Measurements from ENCODE around the gene MTHFD1.
"Not testable (repeated sequence)": the region's sequence is repeated elsewhere in the genome, so short reads cannot be mapped to it uniquely, and the experiment has no call there.

MTHFD1 gene

GRCh38 chr14:64387782-64388532 lies at the start of gene MTHFD1:
Gene MTHFD1 (plus strand): TSS chr14:64388353. CDS start chr14:64388428, 75 bp downstream.
- Histone ChIP-seq H3K27me3 (replicated peaks; ENCODE audit: control insufficient read depth, insufficient read depth, low read length) (no peaks in the 10 kb centered on the region), H3K36me3 (ENCODE audit: control insufficient read depth, insufficient read depth, low read length, severe bottlenecking) (peaks cover 10% of the 10 kb centered on the region), H3K9me3 (ENCODE audit: control insufficient read depth, low read length) (no peaks in the 10 kb centered on the region), H3K4me1 (ENCODE audit: control insufficient read depth, insufficient read depth, low read length) (peaks cover 37% of the 10 kb centered on the region), H3K9ac (ENCODE audit: low read length) (peak within 1 kb of the TSS; percentile 90), H3K4me3 (ENCODE audit: low read length) (peak within 1 kb of the TSS; percentile 91)
- DNase-seq (ENCODE audit: low read depth), result peak; percentile 100

- DNase-seq (ENCODE audit: low read depth), result peak; percentile 97
- Histone ChIP-seq H3K9ac (ENCODE audit: low read length) (peak overlapping the region; percentile 84), H3K27me3 (replicated peaks; ENCODE audit: control insufficient read depth, insufficient read depth, low read length) (no peaks in the 10 kb centered on the region), H3K4me3 (ENCODE audit: low read length) (peak overlapping the region; percentile 91), H3K9me3 (ENCODE audit: control insufficient read depth, low read length) (peaks cover 12% of the 10 kb centered on the region), H3K36me3 (ENCODE audit: control insufficient read depth, insufficient read depth, low read length, severe bottlenecking) (no peaks in the 10 kb centered on the region), H3K4me1 (ENCODE audit: control insufficient read depth, insufficient read depth, low read length) (peaks cover 3% of the 10 kb centered on the region)
Observed at GRCh38 chr14:64338616-64339316, 49.4 kb upstream of the MTHFD1 start.

GRCh38 chr14:64340560-64341196 lies 47.5 kb upstream of the MTHFD1 start:
- DNase-seq (ENCODE audit: low read depth), result no peak
- peaks cover 12% of the 10 kb centered on the region for H3K9me3 ChIP-seq (ENCODE audit: control insufficient read depth, low read length)
- no peaks in the 10 kb centered on the region for H3K36me3 ChIP-seq (ENCODE audit: control insufficient read depth, insufficient read depth, low read length, severe bottlenecking)

GRCh38 chr14:64347748-64348147 lies 40.4 kb upstream of the MTHFD1 start:
- no peak for DNase-seq (ENCODE audit: low read depth)
- Histone ChIP-seq H3K9ac (ENCODE audit: low read length) (no peak overlapping the region), H3K36me3 (ENCODE audit: control insufficient read depth, insufficient read depth, low read length, severe bottlenecking) (no peaks in the 10 kb centered on the region), H3K27me3 (replicated peaks; ENCODE audit: control insufficient read depth, insufficient read depth, low read length) (no peaks in the 10 kb centered on the region), H3K9me3 (ENCODE audit: control insufficient read depth, low read length) (no peaks in the 10 kb centered on the region), H3K4me3 (ENCODE audit: low read length) (no peak overlapping the region), H3K4me1 (ENCODE audit: control insufficient read depth, insufficient read depth, low read length) (no peaks in the 10 kb centered on the region)

More at GRCh38 chr14:64340560-64341196, 47.5 kb upstream of the MTHFD1 start:
- H3K27me3 ChIP-seq (replicated peaks; ENCODE audit: control insufficient read depth, insufficient read depth, low read length), result no peaks in the 10 kb centered on the region
- no peak overlapping the region for H3K9ac ChIP-seq (ENCODE audit: low read length)
- H3K4me1 ChIP-seq (ENCODE audit: control insufficient read depth, insufficient read depth, low read length), result peaks cover 3% of the 10 kb centered on the region
- no peak overlapping the region for H3K4me3 ChIP-seq (ENCODE audit: low read length)

GRCh38 chr14:64349741-64350490 lies 38.2 kb upstream of the MTHFD1 start:
- Histone ChIP-seq H3K4me1 (ENCODE audit: control insufficient read depth, insufficient read depth, low read length) (no peaks in the 10 kb centered on the region), H3K9ac (ENCODE audit: low read length) (no peak overlapping the region), H3K9me3 (ENCODE audit: control insufficient read depth, low read length) (no peaks in the 10 kb centered on the region), H3K27me3 (replicated peaks; ENCODE audit: control insufficient read depth, insufficient read depth, low read length) (no peaks in the 10 kb centered on the region), H3K36me3 (ENCODE audit: control insufficient read depth, insufficient read depth, low read length, severe bottlenecking) (no peaks in the 10 kb centered on the region), H3K4me3 (ENCODE audit: low read length) (no peak overlapping the region)
- DNase-seq (ENCODE audit: low read depth), result no peak

- H3K9ac ChIP-seq (ENCODE audit: low read length), result no peak overlapping the region
- no peak for DNase-seq (ENCODE audit: low read depth)
- H3K4me3 ChIP-seq (ENCODE audit: low read length), result no peak overlapping the region
- H3K4me1 ChIP-seq (ENCODE audit: control insufficient read depth, insufficient read depth, low read length), result no peaks in the 10 kb centered on the region
- H3K9me3 ChIP-seq (ENCODE audit: control insufficient read depth, low read length), result no peaks in the 10 kb centered on the region
- H3K36me3 ChIP-seq (ENCODE audit: control insufficient read depth, insufficient read depth, low read length, severe bottlenecking), result no peaks in the 10 kb centered on the region
- no peaks in the 10 kb centered on the region for H3K27me3 ChIP-seq (replicated peaks; ENCODE audit: control insufficient read depth, insufficient read depth, low read length)
Observed at GRCh38 chr14:64363265-64363846, 24.8 kb upstream of the MTHFD1 start.

GRCh38 chr14:64364907-64365306 lies 23.2 kb upstream of the MTHFD1 start:
- Histone ChIP-seq H3K27me3 (replicated peaks; ENCODE audit: control insufficient read depth, insufficient read depth, low read length) (no peaks in the 10 kb centered on the region), H3K9ac (ENCODE audit: low read length) (no peak overlapping the region), H3K36me3 (ENCODE audit: control insufficient read depth, insufficient read depth, low read length, severe bottlenecking) (no peaks in the 10 kb centered on the region), H3K9me3 (ENCODE audit: control insufficient read depth, low read length) (no peaks in the 10 kb centered on the region), H3K4me1 (ENCODE audit: control insufficient read depth, insufficient read depth, low read length) (no peaks in the 10 kb centered on the region), H3K4me3 (ENCODE audit: low read length) (no peak overlapping the region)
- DNase-seq (ENCODE audit: low read depth), result no peak

GRCh38 chr14:64365358-64365889 lies 22.7 kb upstream of the MTHFD1 start:
- not testable (repeated sequence) for H3K27me3 ChIP-seq (replicated peaks; ENCODE audit: control insufficient read depth, insufficient read depth, low read length); H3K4me1 ChIP-seq (ENCODE audit: control insufficient read depth, insufficient read depth, low read length); H3K9me3 ChIP-seq (ENCODE audit: control insufficient read depth, low read length); H3K4me3 ChIP-seq (ENCODE audit: low read length); H3K9ac ChIP-seq (ENCODE audit: low read length); H3K36me3 ChIP-seq (ENCODE audit: control insufficient read depth, insufficient read depth, low read length, severe bottlenecking)
- DNase-seq (ENCODE audit: low read depth), result peak; percentile 20

GRCh38 chr14:64369201-64369600 lies 19.0 kb upstream of the MTHFD1 start:
- Histone ChIP-seq H3K9ac (ENCODE audit: low read length) (no peak overlapping the region), H3K27me3 (replicated peaks; ENCODE audit: control insufficient read depth, insufficient read depth, low read length) (no peaks in the 10 kb centered on the region), H3K4me3 (ENCODE audit: low read length) (no peak overlapping the region), H3K36me3 (ENCODE audit: control insufficient read depth, insufficient read depth, low read length, severe bottlenecking) (no peaks in the 10 kb centered on the region), H3K4me1 (ENCODE audit: control insufficient read depth, insufficient read depth, low read length) (no peaks in the 10 kb centered on the region), H3K9me3 (ENCODE audit: control insufficient read depth, low read length) (no peaks in the 10 kb centered on the region)
- no peak for DNase-seq (ENCODE audit: low read depth)

GRCh38 chr14:64387232-64387781 lies 846 bp upstream of the MTHFD1 start:
- peak overlapping the region; percentile 91 for H3K4me3 ChIP-seq (ENCODE audit: low read length)
- peak; percentile 46 for DNase-seq (ENCODE audit: low read depth)
- peaks cover 35% of the 10 kb centered on the region for H3K4me1 ChIP-seq (ENCODE audit: control insufficient read depth, insufficient read depth, low read length)
- H3K9ac ChIP-seq (ENCODE audit: low read length), result peak overlapping the region; percentile 90
- H3K36me3 ChIP-seq (ENCODE audit: control insufficient read depth, insufficient read depth, low read length, severe bottlenecking), result peaks cover 9% of the 10 kb centered on the region
- no peaks in the 10 kb centered on the region for H3K27me3 ChIP-seq (replicated peaks; ENCODE audit: control insufficient read depth, insufficient read depth, low read length)
- no peaks in the 10 kb centered on the region for H3K9me3 ChIP-seq (ENCODE audit: control insufficient read depth, low read length)
